ENCODE results near the gene RBP3.

RBP3 gene

DNA sequence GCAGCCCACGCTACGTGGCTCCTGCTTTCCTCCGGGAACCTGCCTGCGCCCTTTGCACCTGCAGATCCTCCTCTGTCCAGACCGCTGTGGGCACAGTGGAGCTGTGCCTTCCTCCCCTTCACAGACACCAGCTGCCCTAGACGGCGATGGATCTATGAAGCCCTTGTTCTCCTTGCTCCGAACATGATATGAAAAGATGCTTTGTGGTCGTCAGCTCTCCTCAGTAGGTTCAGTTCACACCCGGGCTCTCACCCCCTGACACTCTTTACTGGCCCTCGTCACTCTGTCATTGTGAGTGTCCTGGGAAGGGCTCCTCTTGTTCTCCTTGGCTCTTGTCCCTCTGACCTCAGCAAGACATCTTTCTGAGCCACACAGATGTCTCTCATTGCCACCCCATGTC is 31.7 kb downstream of the RBP3 start:
- peaks cover 6% of the 10 kb centered on the region for H3K27me3 ChIP-seq (replicated peaks; ENCODE audit: control insufficient read depth, insufficient read depth, low read length)
- no peak for DNase-seq (ENCODE audit: extremely low read depth, insufficient read length)
- TF ChIP-seq, protein P1, sequence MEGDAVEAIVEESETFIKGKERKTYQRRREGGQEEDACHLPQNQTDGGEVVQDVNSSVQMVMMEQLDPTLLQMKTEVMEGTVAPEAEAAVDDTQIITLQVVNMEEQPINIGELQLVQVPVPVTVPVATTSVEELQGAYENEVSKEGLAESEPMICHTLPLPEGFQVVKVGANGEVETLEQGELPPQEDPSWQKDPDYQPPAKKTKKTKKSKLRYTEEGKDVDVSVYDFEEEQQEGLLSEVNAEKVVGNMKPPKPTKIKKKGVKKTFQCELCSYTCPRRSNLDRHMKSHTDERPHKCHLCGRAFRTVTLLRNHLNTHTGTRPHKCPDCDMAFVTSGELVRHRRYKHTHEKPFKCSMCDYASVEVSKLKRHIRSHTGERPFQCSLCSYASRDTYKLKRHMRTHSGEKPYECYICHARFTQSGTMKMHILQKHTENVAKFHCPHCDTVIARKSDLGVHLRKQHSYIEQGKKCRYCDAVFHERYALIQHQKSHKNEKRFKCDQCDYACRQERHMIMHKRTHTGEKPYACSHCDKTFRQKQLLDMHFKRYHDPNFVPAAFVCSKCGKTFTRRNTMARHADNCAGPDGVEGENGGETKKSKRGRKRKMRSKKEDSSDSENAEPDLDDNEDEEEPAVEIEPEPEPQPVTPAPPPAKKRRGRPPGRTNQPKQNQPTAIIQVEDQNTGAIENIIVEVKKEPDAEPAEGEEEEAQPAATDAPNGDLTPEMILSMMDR (IDR thresholded peaks at IDR 0.05; ENCODE audit: insufficient read depth, low read length, poor library complexity, severe bottlenecking), result no peak
- no peak overlapping the region for H3K4me3 ChIP-seq (replicated peaks; ENCODE audit: low read depth, low read length)
- H3K36me3 ChIP-seq (ENCODE audit: control insufficient read depth, insufficient read depth, low read length), result no peaks in the 10 kb centered on the region

DNA sequence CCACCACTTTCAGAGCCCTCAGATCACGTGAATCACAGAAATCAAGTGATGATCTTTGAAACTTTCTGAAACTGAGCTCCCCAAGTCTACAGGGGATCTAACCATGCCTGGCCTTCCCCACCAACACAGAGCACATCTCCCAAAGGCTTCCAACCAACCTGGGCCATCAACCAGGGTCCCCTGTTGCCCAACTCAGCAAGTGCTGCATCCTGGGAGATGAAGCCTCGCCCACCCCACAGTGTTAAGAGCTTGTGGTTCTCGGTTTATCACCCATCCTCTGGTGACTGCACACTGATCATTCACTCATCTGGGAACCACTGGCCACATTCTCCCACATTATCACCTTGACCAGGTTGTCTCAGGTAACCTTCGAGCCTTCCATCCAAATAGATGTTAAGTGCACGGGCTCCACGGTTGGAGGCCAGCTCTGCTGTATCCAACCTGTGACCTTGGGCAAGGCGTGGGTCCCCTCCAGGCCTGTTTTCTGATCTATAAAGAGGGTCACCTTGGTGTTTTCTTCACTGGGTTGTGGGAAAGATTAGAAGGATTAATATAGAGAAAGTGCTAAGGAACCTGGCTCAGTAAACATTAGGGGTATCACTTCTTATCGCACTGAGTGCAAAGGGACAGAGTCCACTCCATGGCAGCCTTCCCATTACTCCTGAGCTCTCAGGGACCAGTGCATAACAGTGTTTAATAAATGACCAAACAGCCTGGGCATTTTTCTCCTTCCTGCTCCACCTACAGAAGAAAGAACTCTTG is 32.4 kb downstream of the RBP3 start:
- Histone ChIP-seq H3K4me3 (replicated peaks; ENCODE audit: low read depth, low read length) (no peak overlapping the region), H3K27me3 (replicated peaks; ENCODE audit: control insufficient read depth, insufficient read depth, low read length) (peaks cover 6% of the 10 kb centered on the region), H3K36me3 (ENCODE audit: control insufficient read depth, insufficient read depth, low read length) (no peaks in the 10 kb centered on the region)
- TF ChIP-seq, protein P1 (IDR thresholded peaks at IDR 0.05; ENCODE audit: insufficient read depth, low read length, poor library complexity, severe bottlenecking), result no peak
- no peak for DNase-seq (ENCODE audit: extremely low read depth, insufficient read length)

DNA sequence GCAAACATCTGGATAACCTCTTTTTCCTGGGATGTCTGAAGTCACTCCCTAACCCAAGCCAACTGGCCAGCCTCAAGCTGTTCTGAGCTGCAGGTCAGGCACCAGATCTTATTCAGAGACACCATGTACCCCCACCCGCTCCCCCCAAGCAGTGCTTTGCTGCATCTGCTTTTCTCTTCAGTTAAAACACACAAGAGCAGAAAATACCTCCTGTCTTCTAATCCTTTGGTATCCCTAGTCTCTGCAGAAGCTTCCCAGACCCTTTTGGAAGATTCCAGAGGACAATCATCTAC is 32.9 kb downstream of the RBP3 start:
- no peaks in the 10 kb centered on the region for H3K36me3 ChIP-seq (ENCODE audit: control insufficient read depth, insufficient read depth, low read length)
- no peak for DNase-seq (ENCODE audit: extremely low read depth, insufficient read length)
- peaks cover 6% of the 10 kb centered on the region for H3K27me3 ChIP-seq (replicated peaks; ENCODE audit: control insufficient read depth, insufficient read depth, low read length)
- H3K4me3 ChIP-seq (replicated peaks; ENCODE audit: low read depth, low read length), result no peak overlapping the region
- TF ChIP-seq, protein P1 (IDR thresholded peaks at IDR 0.05; ENCODE audit: insufficient read depth, low read length, poor library complexity, severe bottlenecking), result no peak

DNA sequence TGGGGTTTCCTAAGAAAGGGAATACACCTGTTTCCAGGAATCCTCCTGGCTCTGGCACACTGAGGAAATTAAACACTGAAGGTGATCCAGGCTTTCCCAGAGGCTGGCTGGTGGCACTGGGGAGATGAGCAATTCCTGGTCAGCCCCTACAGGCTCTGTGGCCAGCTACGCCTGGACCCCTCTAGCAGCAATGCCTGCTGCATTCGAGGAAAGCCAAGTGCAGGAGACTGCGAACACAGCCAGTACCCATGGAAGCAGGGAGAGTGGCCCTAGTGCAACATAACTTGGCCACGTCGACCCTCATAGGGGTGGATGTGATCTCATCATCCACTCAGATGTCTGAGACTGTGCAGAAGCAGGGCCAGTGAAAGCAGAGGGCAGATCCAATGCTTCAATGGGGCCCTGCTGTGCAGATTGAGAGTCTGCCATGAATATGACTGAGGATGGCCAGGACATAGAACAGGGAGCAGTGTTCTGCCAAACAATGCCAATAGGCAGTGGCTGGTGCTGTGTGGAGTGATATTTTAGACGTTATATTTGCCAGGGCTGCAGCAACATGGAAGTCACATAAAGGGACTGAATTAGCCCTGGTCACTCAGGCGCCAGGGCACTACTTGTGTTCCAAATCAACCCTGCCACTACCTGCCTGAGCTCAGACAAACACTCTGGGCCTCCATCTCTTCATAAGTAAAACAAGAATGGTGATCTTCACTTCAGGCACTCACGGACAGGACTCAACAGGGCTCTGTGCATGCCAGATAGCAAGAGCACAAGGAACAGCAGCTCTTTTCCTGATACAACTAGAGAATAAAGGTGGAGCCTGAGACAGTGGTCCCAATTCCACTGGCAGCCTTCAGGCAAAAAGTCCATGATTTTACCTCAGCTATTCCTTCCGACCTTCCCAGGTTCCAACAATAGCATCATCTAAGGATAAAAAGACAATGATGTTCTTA is 33.5 kb downstream of the RBP3 start:
- H3K36me3 ChIP-seq (ENCODE audit: control insufficient read depth, insufficient read depth, low read length), result no peaks in the 10 kb centered on the region
- TF ChIP-seq, protein P1 (IDR thresholded peaks at IDR 0.05; ENCODE audit: insufficient read depth, low read length, poor library complexity, severe bottlenecking), result no peak
- H3K27me3 ChIP-seq (replicated peaks; ENCODE audit: control insufficient read depth, insufficient read depth, low read length), result peaks cover 6% of the 10 kb centered on the region
- H3K4me3 ChIP-seq (replicated peaks; ENCODE audit: low read depth, low read length), result no peak overlapping the region
- DNase-seq (ENCODE audit: extremely low read depth, insufficient read length), result no peak

DNA sequence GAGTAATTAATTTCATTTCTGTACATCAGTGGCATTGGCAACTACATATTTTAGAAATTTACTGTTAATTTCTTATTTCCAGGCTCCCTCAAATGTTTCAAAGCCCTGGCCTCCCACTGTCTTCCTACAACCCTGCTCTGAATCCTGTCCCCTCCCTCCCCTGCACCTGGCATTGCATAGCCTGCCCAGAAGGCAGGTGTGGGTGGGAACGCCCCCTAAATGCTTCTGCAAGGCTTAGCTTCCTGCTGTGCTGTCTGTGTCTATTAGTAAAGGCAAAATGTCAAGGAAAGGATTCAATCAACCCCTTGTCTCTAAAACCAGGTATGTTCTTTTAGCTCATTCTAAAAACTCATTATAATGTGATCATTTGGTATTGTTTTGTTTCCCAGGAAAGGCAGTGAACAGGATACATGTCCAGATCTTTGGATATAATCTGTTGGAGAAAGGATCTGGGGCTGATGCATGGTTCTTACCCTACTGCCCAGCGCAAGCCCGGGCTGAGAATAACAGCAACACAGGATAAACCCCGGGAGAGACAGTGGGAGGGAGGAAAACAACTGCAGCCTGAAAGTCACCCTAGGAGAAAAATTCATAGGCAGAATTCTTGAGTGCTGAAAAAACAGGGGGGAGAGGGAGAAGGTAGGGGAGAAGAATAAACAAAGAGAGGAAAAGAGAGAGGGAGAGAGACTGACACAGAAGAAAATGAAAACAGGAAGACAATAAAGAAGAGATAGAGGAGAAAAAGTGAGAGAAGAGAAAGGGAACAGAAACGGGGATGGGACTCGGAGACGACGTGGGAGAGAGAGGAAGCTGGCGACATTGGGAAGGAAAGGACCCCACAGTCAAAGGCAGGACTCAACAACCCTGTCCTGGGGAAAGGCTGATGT is 35.3 kb downstream of the RBP3 start:
- TF ChIP-seq, protein P1 (IDR thresholded peaks at IDR 0.05; ENCODE audit: insufficient read depth, low read length, poor library complexity, severe bottlenecking), result no peak
- Histone ChIP-seq H3K36me3 (ENCODE audit: control insufficient read depth, insufficient read depth, low read length) (no peaks in the 10 kb centered on the region), H3K4me3 (replicated peaks; ENCODE audit: low read depth, low read length) (peak overlapping the region; percentile 61; the same call in 1 of the 2 replicates), H3K27me3 (replicated peaks; ENCODE audit: control insufficient read depth, insufficient read depth, low read length) (peaks cover 5% of the 10 kb centered on the region)
- no peak for DNase-seq (ENCODE audit: extremely low read depth, insufficient read length)
